Fibroblast of villous mesenchyme (primary cell): ENCODE measurements around the gene TMEM116. TPM values are rescaled to one million over a fixed set of nuclear protein-coding genes. Genes with fewer than 3 reads are reported as not detected.

Source experiments
- DNase-seq: peaks from one replicate; pipeline ENCODE4 v3.0.0-alpha.2; 2010; ENCODE audit warnings: low read depth
- H3K4me3 ChIP-seq: 2 replicates; pipeline ENCODE4 v1.5.1; 2011; ENCODE audit warnings: low read depth, mild to moderate bottlenecking, low read length
- total RNA-seq: library from RNA; depleted of rRNA; stranded (reverse); fragments of >200 nt; gene quantifications from 2 replicates; pipeline ENCODE4 v1.2.3, GENCODE V29; 2012
- TF ChIP-seq, protein P1 (sequence below): IDR thresholded peaks from 2 replicates; pipeline ENCODE4 v1.5.1; 2012; ENCODE audit warnings: low read depth, mild to moderate bottlenecking, low read length; ENCODE audit not compliant: insufficient read depth

TMEM116 gene
- total RNA-seq, 1 donor, result 7.3 TPM

DNA sequence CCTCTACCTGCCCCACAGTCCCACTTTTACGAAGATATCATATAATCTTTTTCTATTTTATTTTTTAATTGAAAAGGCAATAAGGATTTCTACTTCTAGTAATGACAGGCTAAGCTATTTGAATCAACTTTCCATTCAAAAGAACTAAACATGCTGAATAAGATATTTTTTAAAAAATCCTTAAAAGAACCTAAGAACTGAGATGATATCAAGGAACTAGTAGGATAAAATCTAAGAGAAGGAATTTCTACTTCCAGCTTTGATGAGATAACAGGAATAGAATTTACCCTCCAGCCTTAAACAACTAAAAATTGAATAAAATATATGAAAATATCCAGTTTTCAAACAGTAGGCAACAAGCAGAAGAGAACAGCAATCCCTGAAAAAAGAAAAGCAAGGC is 69.0 kb downstream of the TMEM116 start:
- TF ChIP-seq, protein P1, sequence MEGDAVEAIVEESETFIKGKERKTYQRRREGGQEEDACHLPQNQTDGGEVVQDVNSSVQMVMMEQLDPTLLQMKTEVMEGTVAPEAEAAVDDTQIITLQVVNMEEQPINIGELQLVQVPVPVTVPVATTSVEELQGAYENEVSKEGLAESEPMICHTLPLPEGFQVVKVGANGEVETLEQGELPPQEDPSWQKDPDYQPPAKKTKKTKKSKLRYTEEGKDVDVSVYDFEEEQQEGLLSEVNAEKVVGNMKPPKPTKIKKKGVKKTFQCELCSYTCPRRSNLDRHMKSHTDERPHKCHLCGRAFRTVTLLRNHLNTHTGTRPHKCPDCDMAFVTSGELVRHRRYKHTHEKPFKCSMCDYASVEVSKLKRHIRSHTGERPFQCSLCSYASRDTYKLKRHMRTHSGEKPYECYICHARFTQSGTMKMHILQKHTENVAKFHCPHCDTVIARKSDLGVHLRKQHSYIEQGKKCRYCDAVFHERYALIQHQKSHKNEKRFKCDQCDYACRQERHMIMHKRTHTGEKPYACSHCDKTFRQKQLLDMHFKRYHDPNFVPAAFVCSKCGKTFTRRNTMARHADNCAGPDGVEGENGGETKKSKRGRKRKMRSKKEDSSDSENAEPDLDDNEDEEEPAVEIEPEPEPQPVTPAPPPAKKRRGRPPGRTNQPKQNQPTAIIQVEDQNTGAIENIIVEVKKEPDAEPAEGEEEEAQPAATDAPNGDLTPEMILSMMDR, result no peak
- DNase-seq, result no peak
- H3K4me3 ChIP-seq, result no peak overlapping the region

- DNase-seq, result peak; percentile 61
- TF ChIP-seq, protein P1, result no peak
- no peak overlapping the region for H3K4me3 ChIP-seq
These were observed 70.4 kb downstream of the TMEM116 start for GRCh38 chr12:111942557-111942956.

DNA sequence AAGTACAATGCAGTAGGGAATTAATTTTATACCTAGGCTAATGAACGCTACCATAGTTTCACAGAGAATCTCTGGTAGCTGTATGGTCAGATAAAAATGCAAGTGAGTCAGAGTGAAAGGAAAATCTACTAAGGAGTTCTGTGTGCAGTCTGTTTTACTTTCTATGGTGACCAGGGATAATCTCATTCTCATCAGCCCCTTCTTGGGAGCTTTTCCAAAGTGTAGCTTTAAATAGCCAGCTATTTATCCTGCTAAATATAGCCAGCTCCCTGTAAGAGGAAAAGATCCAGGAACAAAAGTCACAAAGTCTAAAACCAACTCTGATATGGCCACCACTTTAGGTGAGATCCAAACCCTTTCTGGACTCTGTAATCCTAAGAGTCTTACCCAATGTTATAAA is 75.5 kb downstream of the TMEM116 start:
- TF ChIP-seq, protein P1, result no peak
- H3K4me3 ChIP-seq, result no peak overlapping the region
- DNase-seq, result no peak

DNA sequence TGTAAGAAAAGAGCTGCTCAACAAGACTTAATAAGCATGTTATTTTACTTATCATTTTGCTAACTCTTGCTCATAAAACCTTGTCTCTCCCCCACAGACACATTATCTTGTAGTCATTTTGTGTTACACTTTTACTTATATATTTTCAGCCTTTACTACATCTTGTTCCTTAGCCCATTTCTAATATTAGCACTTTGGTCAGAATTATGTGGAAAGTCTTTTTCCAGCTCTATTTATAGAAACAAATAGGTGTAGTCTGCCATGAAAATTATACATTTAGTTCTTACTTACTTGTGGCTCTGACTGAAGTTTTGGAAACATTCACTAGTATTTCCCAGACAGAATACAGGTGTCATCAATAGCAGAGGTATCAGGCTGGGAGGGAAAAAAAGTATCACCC is 76.1 kb downstream of the TMEM116 start:
- H3K4me3 ChIP-seq, result no peak overlapping the region
- no peak for DNase-seq
- TF ChIP-seq, protein P1, result no peak

DNA sequence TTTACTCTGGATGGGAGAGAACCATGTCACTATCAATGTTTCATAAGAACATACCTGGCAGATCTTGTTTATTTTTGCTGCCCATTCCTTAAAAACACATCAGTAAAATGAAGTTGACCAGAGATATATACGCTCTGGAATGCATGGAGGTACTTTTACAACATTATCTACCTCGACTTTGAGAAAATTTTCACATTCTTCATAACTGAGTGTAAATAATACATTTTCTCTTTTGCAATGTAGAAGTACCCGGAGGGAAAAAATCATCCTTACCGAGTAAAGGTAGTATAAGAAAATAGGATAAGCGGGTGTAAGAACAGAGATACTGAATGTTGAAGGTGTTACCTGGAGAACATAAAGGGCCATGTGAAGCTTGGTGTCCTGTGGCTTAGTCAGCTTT is 80.7 kb downstream of the TMEM116 start:
- TF ChIP-seq, protein P1, result no peak
- H3K4me3 ChIP-seq, result no peak overlapping the region
- DNase-seq, result no peak

- TF ChIP-seq, protein P1, result no peak
These were observed 85.6 kb downstream of the TMEM116 start for GRCh38 chr12:111927346-111927745.

DNA sequence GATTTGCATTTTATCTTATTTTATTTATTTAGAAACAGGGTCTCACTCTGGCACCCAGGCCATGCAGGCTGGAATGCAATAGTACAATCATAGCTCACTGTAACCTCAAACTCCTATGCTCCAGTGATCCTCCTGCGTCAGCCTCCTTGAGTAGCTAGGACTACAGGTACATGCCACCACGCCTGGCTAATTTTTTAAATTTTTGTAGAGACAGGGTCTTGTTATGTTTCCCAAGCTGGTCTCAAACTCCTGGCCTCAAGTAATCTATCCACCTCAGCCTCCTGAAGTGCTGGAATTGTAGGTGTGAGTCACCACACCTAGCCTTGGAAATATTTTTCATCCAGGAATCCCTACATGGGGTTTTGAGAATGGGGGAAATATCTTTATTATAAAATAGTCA is 86.3 kb downstream of the TMEM116 start:
- TF ChIP-seq, protein P1, result no peak
- DNase-seq, result no peak
- no peak overlapping the region for H3K4me3 ChIP-seq

More at GRCh38 chr12:111927346-111927745, 85.6 kb downstream of the TMEM116 start:
- no peak overlapping the region for H3K4me3 ChIP-seq
- no peak for DNase-seq
